ENCODE results near the gene KIAA0753. TPM values are rescaled to one million over a fixed set of nuclear protein-coding genes. Genes with fewer than 3 reads are reported as not detected.
A peak's percentile ranks its signal among the peaks of the same experiment; 100 is the strongest.

KIAA0753 gene
- total and polyA plus RNA-seq, 2 of the 13 experiments (the other 11 are each of a cell fraction or from before 2014, with no cell fraction given) = 5.2 to 9.1 TPM

- TF ChIP-seq ZNF576 (CRISPR knock-in tag; IDR thresholded peaks at IDR 0.05) (no peak), THAP11 (CRISPR knock-in tag; IDR thresholded peaks at IDR 0.05) (peak; percentile 48), ISX (CRISPR knock-in tag; conservative IDR thresholded peaks at IDR 0.05) (no peak), RERE (CRISPR knock-in tag; IDR thresholded peaks at IDR 0.05; ENCODE audit: low read depth) (peak; percentile 79; the same call in 1 of the 2 replicates), HNRNPUL1 (IDR thresholded peaks at IDR 0.05; ENCODE audit: low read depth, low read length) (no peak), ZNF224 (CRISPR knock-in tag; IDR thresholded peaks at IDR 0.05) (no peak), SSRP1 (CRISPR knock-in tag; IDR thresholded peaks at IDR 0.05) (no peak), ZNF503 (CRISPR knock-in tag; IDR thresholded peaks at IDR 0.05) (peak; percentile 79; the same call in 1 of the 2 replicates), SIX1 (CRISPR knock-in tag; IDR thresholded peaks at IDR 0.05; ENCODE audit: borderline replicate concordance) (no peak), FOSL2 (CRISPR knock-in tag; IDR thresholded peaks at IDR 0.05) (peak; percentile 42), ZFP91 (CRISPR knock-in tag; IDR thresholded peaks at IDR 0.05; ENCODE audit: borderline replicate concordance) (no peak), CC2D1A (CRISPR knock-in tag; IDR thresholded peaks at IDR 0.05) (no peak)
Measured at GRCh38 chr17:6683081-6683684, 42.7 kb upstream of the KIAA0753 start (continued).
